HCT116 (cell line): ENCODE results near the gene ZYX.

Source experiments
- CBX3 ChIP-seq: IDR thresholded peaks from 2 replicates; pipeline ENCODE4 v1.6.1; 2012; ENCODE audit warnings: low read depth
- CEBPB ChIP-seq: IDR thresholded peaks from 2 replicates; pipeline ENCODE4 v1.6.1; 2012; ENCODE audit warnings: low read depth
- CTCF ChIP-seq, 3 experiments: fragments of 200-600 bp in 1 of 3; sonication (generic) in 1 of 3; IDR thresholded peaks in 2 of 3; conservative IDR thresholded peaks in 1 of 3; 2 replicates each; pipeline ENCODE4 v1.5.1; 2012 to 2017; ENCODE audit warnings: low read depth in 2 of 3, low read length in 2 of 3, antibody characterized with exemption in 1 of 3, borderline replicate concordance in 1 of 3, control low read depth in 1 of 3, mild to moderate bottlenecking in 1 of 3, mixed read lengths in 1 of 3, mixed run types in 1 of 3, moderate library complexity in 1 of 3; ENCODE audit not compliant: insufficient read depth in 1 of 3
- ELF1 ChIP-seq: IDR thresholded peaks from 2 replicates; pipeline ENCODE4 v1.6.1; 2012; ENCODE audit warnings: low read depth, borderline replicate concordance
- EZH2 ChIP-seq: fragments of 200-600 bp; sonication (generic); IDR thresholded peaks from 2 replicates; pipeline ENCODE4 v1.6.1; 2017; ENCODE audit warnings: antibody characterized with exemption, mixed run types
- FOSL1 ChIP-seq: IDR thresholded peaks from 2 replicates; pipeline ENCODE4 v1.6.1; 2012; ENCODE audit warnings: low read depth
- POLR2A ChIP-seq: IDR thresholded peaks from 2 replicates; pipeline ENCODE4 v1.7.0; 2011; ENCODE audit warnings: borderline replicate concordance; ENCODE audit not compliant: insufficient read depth, insufficient read length; ENCODE audit errors: extremely low read depth
- RAD21 ChIP-seq: IDR thresholded peaks from 2 replicates; pipeline ENCODE4 v1.6.1; 2012; ENCODE audit warnings: low read depth, mild to moderate bottlenecking
- SIN3A ChIP-seq: IDR thresholded peaks from 2 replicates; pipeline ENCODE4 v1.6.1; 2012; ENCODE audit warnings: low read depth
- SRF ChIP-seq: IDR thresholded peaks from 2 replicates; pipeline ENCODE4 v1.6.1; 2012; ENCODE audit warnings: low read depth
- ZBTB33 ChIP-seq: IDR thresholded peaks from 2 replicates; pipeline ENCODE4 v1.6.1; 2011; ENCODE audit warnings: mild to moderate bottlenecking, low read length, moderate library complexity; ENCODE audit not compliant: insufficient replicate concordance; ENCODE audit errors: extremely low read depth
- ZNF274 ChIP-seq: fragments of 200-500 bp; sonication (Bioruptor generic); IDR thresholded peaks from 2 replicates; pipeline ENCODE4 v1.6.1; 2014; ENCODE audit warnings: mild to moderate bottlenecking, low read depth, low read length, inconsistent platforms
- TF ChIP-seq, protein P1 (sequence below): IDR thresholded peaks from 2 replicates; pipeline ENCODE4 v1.6.1; 2012

- no peak for TF ChIP-seq POLR2A
- TF ChIP-seq CTCF (IDR thresholded peaks at IDR 0.05 in 2 of 3, conservative IDR thresholded peaks at IDR 0.05 in 1 of 3; ENCODE audit: borderline replicate concordance in 1 of 3, insufficient read depth in 1 of 3, low read depth in 2 of 3, low read length in 2 of 3) = no peak
- TF ChIP-seq CEBPB = no peak
- no peak for TF ChIP-seq ZNF274
- TF ChIP-seq SRF = no peak
- no peak for TF ChIP-seq RAD21
- TF ChIP-seq ELF1 = no peak
- no peak for TF ChIP-seq FOSL1
- TF ChIP-seq ZBTB33 = no peak
- no peak for TF ChIP-seq CBX3
- no peak for TF ChIP-seq EZH2
- TF ChIP-seq SIN3A = no peak
- TF ChIP-seq, protein P1, sequence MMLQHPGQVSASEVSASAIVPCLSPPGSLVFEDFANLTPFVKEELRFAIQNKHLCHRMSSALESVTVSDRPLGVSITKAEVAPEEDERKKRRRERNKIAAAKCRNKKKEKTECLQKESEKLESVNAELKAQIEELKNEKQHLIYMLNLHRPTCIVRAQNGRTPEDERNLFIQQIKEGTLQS = no peak
Observed at GRCh38 chr7:143346018-143346417, 35.1 kb upstream of the ZYX start.
